Measurements from ENCODE around the gene S100Z. TPM values are rescaled to one million over a fixed set of nuclear protein-coding genes. Genes with fewer than 3 reads are reported as not detected.
"Not testable (repeated sequence)": the region's sequence is repeated elsewhere in the genome, so short reads cannot be mapped to it uniquely, and the experiment has no call there.

The S100Z gene
- total RNA-seq, 2 experiments from 2014 or later, result 0.42 to 2.1 TPM

GRCh38 chr5:76813982-76814562 is 35.7 kb upstream of the S100Z start:
- DNase-seq (no peak), ATAC-seq (no peak)
- peaks cover 11% of the 10 kb centered on the region for H3K4me1 Mint-ChIP-seq
- H3K36me3 Mint-ChIP-seq, result no peaks in the 10 kb centered on the region
- no peak overlapping the region for H3K27ac Mint-ChIP-seq
- CTCF ChIA-PET, result no interaction called here
- no peak overlapping the region for H3K4me3 Mint-ChIP-seq
- peaks cover 3% of the 10 kb centered on the region for H3K9me3 Mint-ChIP-seq (ENCODE audit: low read depth)
- peaks cover 32% of the 10 kb centered on the region for H3K27me3 Mint-ChIP-seq

GRCh38 chr5:76816110-76816831 is 33.5 kb upstream of the S100Z start:
- H3K9me3 Mint-ChIP-seq (ENCODE audit: low read depth), result peaks cover 1% of the 10 kb centered on the region
- H3K36me3 Mint-ChIP-seq, result no peaks in the 10 kb centered on the region
- H3K27ac Mint-ChIP-seq, result no peak overlapping the region
- H3K27me3 Mint-ChIP-seq, result peaks cover 48% of the 10 kb centered on the region
- no peak for DNase-seq
- CTCF ChIA-PET, result interaction anchor here (1.1 kb wide), 1 partner anchor 33 kb away, joined by 4 read pairs; the partner anchor contains the start of gene S100Z
- no peak overlapping the region for H3K4me3 Mint-ChIP-seq
- H3K4me1 Mint-ChIP-seq, result peaks cover 14% of the 10 kb centered on the region
- no peak for ATAC-seq

- Mint-ChIP-seq H3K27me3 (peaks cover 48% of the 10 kb centered on the region), H3K4me3 (peak within 1 kb of the TSS; percentile 77), H3K9me3 (ENCODE audit: low read depth) (no peaks in the 10 kb centered on the region), H3K27ac (no peak within 1 kb of the TSS), H3K4me1 (peaks cover 12% of the 10 kb centered on the region), H3K36me3 (no peaks in the 10 kb centered on the region)
- CTCF ChIA-PET, result interaction anchor here (0.8 to 1.8 kb wide), 7 partner anchors 9 to 218 kb away, joined by 3 to 6 read pairs (median 4); no protein-coding TSS in a partner anchor
- ATAC-seq, result peak; percentile 80
- DNase-seq, result peak; percentile 49
Measured at GRCh38 chr5:76818844-76819831, 30.7 kb upstream of the S100Z start, which contains the start of gene F2RL1. F2RL1 (plus strand) TSS chr5:76819030; CDS start chr5:76819183, 153 bp downstream.

GRCh38 chr5:76819851-76820525 is 29.8 kb upstream of the S100Z start:
- CTCF ChIA-PET, result interaction anchor here (1.3 to 1.8 kb wide), 3 partner anchors 10 to 218 kb away, joined by 4 to 6 read pairs (median 4); no protein-coding TSS in a partner anchor
- ATAC-seq (peak; percentile 5), DNase-seq (no peak)
- H3K27me3 Mint-ChIP-seq, result peaks cover 48% of the 10 kb centered on the region
- no peaks in the 10 kb centered on the region for H3K36me3 Mint-ChIP-seq
- H3K4me1 Mint-ChIP-seq, result peaks cover 10% of the 10 kb centered on the region
- H3K27ac Mint-ChIP-seq, result no peak overlapping the region
- no peaks in the 10 kb centered on the region for H3K9me3 Mint-ChIP-seq (ENCODE audit: low read depth)
- H3K4me3 Mint-ChIP-seq, result peak overlapping the region; percentile 77

- ATAC-seq (no peak), DNase-seq (no peak)
- H3K36me3 Mint-ChIP-seq, result no peaks in the 10 kb centered on the region
- peaks cover 44% of the 10 kb centered on the region for H3K27me3 Mint-ChIP-seq
- no peak overlapping the region for H3K4me3 Mint-ChIP-seq
- CTCF ChIA-PET, result interaction anchor here (1.8 kb wide), 1 partner anchor 46 kb away, joined by 6 read pairs; no protein-coding TSS in a partner anchor
- no peak overlapping the region for H3K27ac Mint-ChIP-seq
- no peaks in the 10 kb centered on the region for H3K9me3 Mint-ChIP-seq (ENCODE audit: low read depth)
- peaks cover 10% of the 10 kb centered on the region for H3K4me1 Mint-ChIP-seq
Measured at GRCh38 chr5:76820526-76820890, 29.3 kb upstream of the S100Z start.

GRCh38 chr5:76821136-76821535 is 28.7 kb upstream of the S100Z start:
- H3K4me1 Mint-ChIP-seq, result peaks cover 10% of the 10 kb centered on the region
- no peaks in the 10 kb centered on the region for H3K9me3 Mint-ChIP-seq (ENCODE audit: low read depth)
- no peaks in the 10 kb centered on the region for H3K36me3 Mint-ChIP-seq
- H3K4me3 Mint-ChIP-seq, result no peak overlapping the region
- DNase-seq (no peak), ATAC-seq (no peak)
- no peak overlapping the region for H3K27ac Mint-ChIP-seq
- CTCF ChIA-PET, result no interaction called here
- H3K27me3 Mint-ChIP-seq, result peaks cover 40% of the 10 kb centered on the region

GRCh38 chr5:76822105-76822731 is 27.6 kb upstream of the S100Z start:
- H3K4me3 Mint-ChIP-seq; CTCF ChIA-PET; H3K27ac Mint-ChIP-seq; H3K36me3 Mint-ChIP-seq; ATAC-seq; DNase-seq; H3K9me3 Mint-ChIP-seq (ENCODE audit: low read depth): not testable (repeated sequence)
- Mint-ChIP-seq H3K27me3 (peaks cover 30% of the 10 kb centered on the region), H3K4me1 (peaks cover 10% of the 10 kb centered on the region)

- not testable (repeated sequence) for H3K36me3 Mint-ChIP-seq; ATAC-seq; DNase-seq; H3K9me3 Mint-ChIP-seq (ENCODE audit: low read depth); H3K4me1 Mint-ChIP-seq; H3K4me3 Mint-ChIP-seq; H3K27ac Mint-ChIP-seq; H3K27me3 Mint-ChIP-seq
- CTCF ChIA-PET, result interaction anchor here (1.8 kb wide), 1 partner anchor 52 kb away, joined by 4 read pairs; no protein-coding TSS in a partner anchor
Measured at GRCh38 chr5:76826416-76826815, 23.4 kb upstream of the S100Z start.

GRCh38 chr5:76831110-76831452 is 18.7 kb upstream of the S100Z start:
- H3K9me3 Mint-ChIP-seq (ENCODE audit: low read depth), result no peaks in the 10 kb centered on the region

GRCh38 chr5:76836181-76836580 is 13.6 kb upstream of the S100Z start:
- H3K36me3 Mint-ChIP-seq, result no peaks in the 10 kb centered on the region
- CTCF ChIA-PET, result no interaction called here
- peaks cover under 1% of the 10 kb centered on the region for H3K27me3 Mint-ChIP-seq
- H3K4me3 Mint-ChIP-seq, result no peak overlapping the region
- ATAC-seq, result no peak
- peaks cover under 1% of the 10 kb centered on the region for H3K4me1 Mint-ChIP-seq
- no peak for DNase-seq
- no peak overlapping the region for H3K27ac Mint-ChIP-seq
- H3K9me3 Mint-ChIP-seq (ENCODE audit: low read depth), result no peaks in the 10 kb centered on the region

More at GRCh38 chr5:76831110-76831452, 18.7 kb upstream of the S100Z start:
- no peak for ATAC-seq
- CTCF ChIA-PET, result no interaction called here
- Mint-ChIP-seq H3K4me3 (no peak overlapping the region), H3K4me1 (peaks cover 4% of the 10 kb centered on the region), H3K36me3 (no peaks in the 10 kb centered on the region), H3K27me3 (peaks cover 1% of the 10 kb centered on the region), H3K27ac (no peak overlapping the region)
- no peak for DNase-seq

GRCh38 chr5:76836585-76836984 is 13.2 kb upstream of the S100Z start:
- DNase-seq, result no peak
- Mint-ChIP-seq H3K4me3 (no peak overlapping the region), H3K9me3 (ENCODE audit: low read depth) (no peaks in the 10 kb centered on the region), H3K27ac (no peak overlapping the region), H3K4me1 (no peaks in the 10 kb centered on the region), H3K36me3 (no peaks in the 10 kb centered on the region), H3K27me3 (peaks cover 5% of the 10 kb centered on the region)
- ATAC-seq, result no peak
- CTCF ChIA-PET, result no interaction called here

- Mint-ChIP-seq H3K4me1 (no peaks in the 10 kb centered on the region), H3K27ac (no peak overlapping the region), H3K9me3 (ENCODE audit: low read depth) (no peaks in the 10 kb centered on the region), H3K36me3 (no peaks in the 10 kb centered on the region), H3K27me3 (peaks cover 14% of the 10 kb centered on the region), H3K4me3 (no peak overlapping the region)
- ATAC-seq (no peak), DNase-seq (no peak)
- CTCF ChIA-PET, result no interaction called here
Measured at GRCh38 chr5:76838481-76839261, 11.1 kb upstream of the S100Z start.
